Lower leg skin (tissue), 3 donors: Measurements from ENCODE around the gene DFFA.

Source experiments
- POLR2A ChIP-seq, 2 donors: fragments of 450-650 bp; IDR thresholded peaks; one replicate each; pipeline ENCODE4 v1.6.1; 2016 to 2017; ENCODE audit warnings: antibody characterized with exemption in 2 of 2, mild to moderate bottlenecking in 1 of 2, moderate library complexity in 1 of 2
- TF ChIP-seq, protein P1 (sequence below), 3 donors: fragments of 450-650 bp; IDR thresholded peaks; one replicate each; pipeline ENCODE4 v1.5.1; 2016; ENCODE audit warnings: antibody characterized with exemption in 3 of 3, mild to moderate bottlenecking in 3 of 3, moderate library complexity in 2 of 3

DNA sequence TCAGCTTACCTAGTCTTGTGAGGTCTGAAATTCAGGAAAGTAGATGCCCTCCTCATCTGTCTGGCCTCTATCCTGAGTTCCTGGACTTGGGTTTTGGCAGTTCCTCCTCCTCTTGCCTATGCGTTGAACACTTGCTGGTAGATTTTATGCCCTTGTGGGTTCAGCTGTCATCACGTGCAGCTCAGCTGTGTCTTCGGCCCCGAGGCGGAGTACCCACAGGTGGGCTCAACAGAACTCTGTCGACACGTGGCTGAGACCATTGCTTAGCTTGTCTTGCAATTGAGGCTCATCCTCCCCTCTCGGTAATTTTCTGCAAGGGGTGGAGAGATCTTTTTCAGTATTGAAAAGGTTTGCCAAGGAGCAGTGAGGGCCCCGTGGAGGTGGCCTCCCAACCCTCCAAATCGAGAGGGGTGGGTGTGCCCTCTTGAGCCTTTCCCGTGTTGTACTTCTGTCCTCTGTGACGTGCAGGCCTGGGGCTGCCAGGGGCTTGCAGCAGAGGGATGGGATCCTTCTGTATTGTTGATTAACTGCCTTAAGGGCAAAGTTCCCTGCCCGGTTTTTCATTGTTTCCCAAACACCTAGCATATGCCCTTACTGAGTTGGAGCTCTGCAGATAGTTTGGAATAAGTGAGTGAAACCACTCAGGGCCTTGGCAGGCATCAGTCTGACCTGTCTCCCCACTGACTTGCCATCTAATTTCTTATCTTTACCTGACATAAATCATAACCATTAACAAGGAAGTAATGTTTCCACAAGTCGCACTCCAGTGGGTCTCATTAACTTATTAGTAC is 39.2 kb downstream of the DFFA start:
- TF ChIP-seq, protein P1, sequence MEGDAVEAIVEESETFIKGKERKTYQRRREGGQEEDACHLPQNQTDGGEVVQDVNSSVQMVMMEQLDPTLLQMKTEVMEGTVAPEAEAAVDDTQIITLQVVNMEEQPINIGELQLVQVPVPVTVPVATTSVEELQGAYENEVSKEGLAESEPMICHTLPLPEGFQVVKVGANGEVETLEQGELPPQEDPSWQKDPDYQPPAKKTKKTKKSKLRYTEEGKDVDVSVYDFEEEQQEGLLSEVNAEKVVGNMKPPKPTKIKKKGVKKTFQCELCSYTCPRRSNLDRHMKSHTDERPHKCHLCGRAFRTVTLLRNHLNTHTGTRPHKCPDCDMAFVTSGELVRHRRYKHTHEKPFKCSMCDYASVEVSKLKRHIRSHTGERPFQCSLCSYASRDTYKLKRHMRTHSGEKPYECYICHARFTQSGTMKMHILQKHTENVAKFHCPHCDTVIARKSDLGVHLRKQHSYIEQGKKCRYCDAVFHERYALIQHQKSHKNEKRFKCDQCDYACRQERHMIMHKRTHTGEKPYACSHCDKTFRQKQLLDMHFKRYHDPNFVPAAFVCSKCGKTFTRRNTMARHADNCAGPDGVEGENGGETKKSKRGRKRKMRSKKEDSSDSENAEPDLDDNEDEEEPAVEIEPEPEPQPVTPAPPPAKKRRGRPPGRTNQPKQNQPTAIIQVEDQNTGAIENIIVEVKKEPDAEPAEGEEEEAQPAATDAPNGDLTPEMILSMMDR (IDR thresholded peaks at IDR 0.05), result no peak
- no peak for TF ChIP-seq POLR2A (IDR thresholded peaks at IDR 0.05)
